HepG2 (cell line): ENCODE measurements around the gene LIF. TPM values are rescaled to one million over a fixed set of nuclear protein-coding genes. Genes with fewer than 3 reads are reported as not detected.

ENCODE experiments used
- BHLHE40 ChIP-seq: IDR thresholded peaks from 2 replicates; pipeline ENCODE4 v1.6.1; 2011; ENCODE audit warnings: low read length, improper control_type of control experiment
- DMTF1 ChIP-seq: sonication (generic); formaldehyde crosslinking; IDR thresholded peaks from 2 replicates; pipeline ENCODE4 v1.4.0; 2020; ENCODE audit warnings: mild to moderate bottlenecking, missing genetic modification reagents
- E2F5 ChIP-seq: sonication (generic); formaldehyde crosslinking; conservative IDR thresholded peaks from 2 replicates; pipeline ENCODE4 v1.4.0; 2020; ENCODE audit warnings: missing genetic modification reagents
- FOXP1 ChIP-seq, 2 experiments: fragments of 450-650 bp in 1 of 2; IDR thresholded peaks; 2 replicates each; pipeline ENCODE4 v1.6.1; 2017 to 2018; ENCODE audit warnings: antibody characterized with exemption in 1 of 2
- HDAC2 ChIP-seq: sonication (generic); formaldehyde crosslinking; IDR thresholded peaks from 2 replicates; pipeline ENCODE4 v1.4.0; 2020; ENCODE audit warnings: missing genetic modification reagents
- IKZF5 ChIP-seq: IDR thresholded peaks from 2 replicates; pipeline ENCODE4 v1.6.1; 2018; ENCODE audit warnings: missing genetic modification reagents, mild to moderate bottlenecking, missing compliant biosample characterization
- KAT8 ChIP-seq: IDR thresholded peaks from 2 replicates; pipeline ENCODE4 v1.6.1; 2016; ENCODE audit warnings: missing genetic modification reagents, missing compliant biosample characterization
- KDM4B ChIP-seq: sonication (generic); formaldehyde crosslinking; IDR thresholded peaks from 2 replicates; pipeline ENCODE4 v1.4.0; 2020; ENCODE audit warnings: missing genetic modification reagents
- MED8 ChIP-seq: sonication (generic); formaldehyde crosslinking; IDR thresholded peaks from 2 replicates; pipeline ENCODE4 v1.8.1; 2023; ENCODE audit warnings: mild to moderate bottlenecking, missing genetic modification reagents; ENCODE audit not compliant: insufficient replicate concordance
- RCOR2 ChIP-seq: IDR thresholded peaks from 2 replicates; pipeline ENCODE4 v1.6.1; 2016; ENCODE audit warnings: missing biosample characterization, missing genetic modification reagents
- SALL2 ChIP-seq: sonication (generic); formaldehyde crosslinking; IDR thresholded peaks from 2 replicates; pipeline ENCODE4 v1.8.1; 2023; ENCODE audit warnings: mild to moderate bottlenecking, missing genetic modification reagents, inconsistent platforms
- SIN3B ChIP-seq: fragments of 150-350 bp; IDR thresholded peaks from 2 replicates; pipeline ENCODE4 v1.6.1; 2014; ENCODE audit warnings: low read length
- SNAI1 ChIP-seq: sonication (generic); formaldehyde crosslinking; IDR thresholded peaks from 2 replicates; pipeline ENCODE4 v1.5.0; 2020; ENCODE audit warnings: mild to moderate bottlenecking, missing genetic modification reagents, borderline replicate concordance
- SOX6 ChIP-seq, 2 experiments: fragments of 450-650 bp in 1 of 2; sonication (generic) in 1 of 2; formaldehyde crosslinking in 1 of 2; IDR thresholded peaks; 2 replicates each; pipeline versions ENCODE4 v1.4.0 to v1.6.1; 2017 to 2020; ENCODE audit warnings: antibody characterized with exemption in 1 of 2, mild to moderate bottlenecking in 1 of 2, missing genetic modification reagents in 1 of 2
- ZBTB39 ChIP-seq: sonication (generic); formaldehyde crosslinking; IDR thresholded peaks from 2 replicates; pipeline ENCODE4 v1.5.0; 2020; ENCODE audit warnings: missing genetic modification reagents
- ZBTB43 ChIP-seq: sonication (generic); formaldehyde crosslinking; conservative IDR thresholded peaks from 2 replicates; pipeline ENCODE4 v1.4.0; 2020; ENCODE audit warnings: missing genetic modification reagents
- ZFX ChIP-seq: sonication (generic); formaldehyde crosslinking; IDR thresholded peaks from 2 replicates; pipeline ENCODE4 v1.4.0; 2020; ENCODE audit warnings: mild to moderate bottlenecking, low read depth, missing genetic modification reagents, moderate library complexity
- ZMYM3 ChIP-seq: sonication (generic); formaldehyde crosslinking; IDR thresholded peaks from 2 replicates; pipeline ENCODE4 v1.5.1; 2020; ENCODE audit warnings: mild to moderate bottlenecking, missing genetic modification reagents
- ZNF282 ChIP-seq: fragments of 450-650 bp; IDR thresholded peaks from 2 replicates; pipeline ENCODE4 v1.6.1; 2018; ENCODE audit not compliant: partially characterized antibody
- ZUFSP ChIP-seq: sonication (generic); formaldehyde crosslinking; IDR thresholded peaks from 2 replicates; pipeline ENCODE4 v1.9.0; 2021; ENCODE audit warnings: missing genetic modification reagents, mild to moderate bottlenecking, borderline replicate concordance
- polyA plus RNA-seq, 8 experiments: library from polyadenylated mRNA; depleted of rRNA in 3 of 8; stranded (reverse) in 7 of 8; unstranded in 1 of 8; fragments of >200 nt; fragmentation: Illumina TruSeq in 4 of 8; extraction: Trizol in 4 of 8; gene quantifications; 2 replicates each; pipeline versions ENCODE4 v1.2.1 to v1.2.3, GENCODE V29; 2011 to 2016; ENCODE audit warnings: low read depth in 4 of 8, missing spikeins in 1 of 8, mixed read lengths in 1 of 8; ENCODE audit not compliant: insufficient read depth in 1 of 8
- total RNA-seq, 5 experiments: library from RNA; depleted of rRNA; stranded (reverse); fragments of >200 nt; fragmentation: Illumina TruSeq; extraction: Trizol; gene quantifications; 2 replicates each; pipeline ENCODE4 v1.2.3, GENCODE V29; 2016; ENCODE audit warnings: low read depth in 1 of 5

LIF gene
- total and polyA plus RNA-seq, 2 of the 13 experiments (the other 11 are each of a cell fraction or from before 2014, with no cell fraction given): 3.6 to 8.5 TPM

GRCh38 chr22:30226192-30226832 is 20.2 kb downstream of the LIF start (continued):
- TF ChIP-seq SIN3B: no peak
- no peak for TF ChIP-seq SOX6 (IDR thresholded peaks at IDR 0.05)
- peak; percentile 72 for TF ChIP-seq SOX6 (CRISPR knock-in tag; IDR thresholded peaks at IDR 0.05)
- no peak for TF ChIP-seq SALL2
- TF ChIP-seq KDM4B (CRISPR knock-in tag): no peak
- TF ChIP-seq ZUFSP: no peak
- TF ChIP-seq FOXP1 (IDR thresholded peaks at IDR 0.05): no peak
- no peak for TF ChIP-seq FOXP1 (CRISPR knock-in tag; IDR thresholded peaks at IDR 0.05)
- TF ChIP-seq BHLHE40: peak; percentile 18; the same call in 1 of the 2 replicates
- no peak for TF ChIP-seq ZNF282
- peak; percentile 60 for TF ChIP-seq ZMYM3
- TF ChIP-seq ZFX (CRISPR knock-in tag): peak; percentile 50; the same call in 1 of the 2 replicates
- no peak for TF ChIP-seq SNAI1 (CRISPR knock-in tag)
- TF ChIP-seq E2F5 (CRISPR knock-in tag): no peak
- TF ChIP-seq MED8 (CRISPR knock-in tag): no peak
- peak; percentile 60 for TF ChIP-seq KAT8 (CRISPR knock-in tag)
- no peak for TF ChIP-seq DMTF1 (CRISPR knock-in tag)
- no peak for TF ChIP-seq IKZF5 (CRISPR knock-in tag)
- TF ChIP-seq HDAC2 (CRISPR knock-in tag): peak; percentile 4; the same call in 1 of the 2 replicates
- TF ChIP-seq ZBTB43 (CRISPR knock-in tag): no peak
- no peak for TF ChIP-seq ZBTB39 (CRISPR knock-in tag)
- TF ChIP-seq RCOR2 (CRISPR knock-in tag): peak; percentile 18; the same call in 1 of the 2 replicates
